ENCODE results near the gene RABL2A.
"Not testable (repeated sequence)": the region's sequence is repeated elsewhere in the genome, so short reads cannot be mapped to it uniquely, and the experiment has no call there.

The RABL2A gene

GRCh38 chr2:113602040-113602769 is 24.9 kb upstream of the RABL2A start:
- DNase-seq (ENCODE audit: low spot score) = peak; percentile 30
- in situ Hi-C loops (cut with MboI; ENCODE audit: low sequenced_read_pairs, unreplicated experiment) = not testable (repeated sequence)

DNA sequence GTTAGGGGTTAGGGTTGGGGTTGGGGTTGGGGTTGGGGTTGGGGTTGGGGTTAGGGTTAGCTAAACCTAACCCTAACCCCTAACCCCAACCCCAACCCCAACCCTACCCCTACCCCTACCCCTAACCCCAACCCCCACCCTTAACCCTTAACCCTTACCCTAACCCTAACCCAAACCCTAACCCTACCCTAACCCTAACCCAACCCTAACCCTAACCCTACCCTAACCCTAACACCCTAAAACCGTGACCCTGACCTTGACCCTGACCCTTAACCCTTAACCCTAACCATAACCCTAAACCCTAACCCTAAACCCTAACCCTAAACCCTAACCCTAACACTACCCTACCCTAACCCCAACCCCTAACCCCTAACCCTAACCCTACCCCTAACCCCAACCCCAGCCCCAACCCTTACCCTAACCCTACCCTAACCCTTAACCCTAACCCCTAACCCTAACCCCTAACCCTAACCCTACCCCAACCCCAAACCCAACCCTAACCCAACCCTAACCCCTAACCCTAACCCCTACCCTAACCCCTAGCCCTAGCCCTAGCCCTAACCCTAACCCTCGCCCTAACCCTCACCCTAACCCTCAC is 24.1 kb upstream of the RABL2A start:
- in situ Hi-C loops (cut with MboI; ENCODE audit: low sequenced_read_pairs, unreplicated experiment) = no loop called here
- no peak for DNase-seq (ENCODE audit: low spot score)
- TF ChIP-seq CTCF (IDR thresholded peaks at IDR 0.05; ENCODE audit: borderline replicate concordance, control extremely low read depth, extremely low read depth, insufficient read depth, missing control alignments) = no peak

GRCh38 chr2:113603467-113604084 is 23.5 kb upstream of the RABL2A start:
- in situ Hi-C loops (cut with MboI; ENCODE audit: low sequenced_read_pairs, unreplicated experiment) = not testable (repeated sequence)
- peak; percentile 61 for DNase-seq (ENCODE audit: low spot score)

GRCh38 chr2:113604085-113604477 is 23.0 kb upstream of the RABL2A start:
- in situ Hi-C loops (cut with MboI; ENCODE audit: low sequenced_read_pairs, unreplicated experiment) = not testable (repeated sequence)
- peak; percentile 58 for DNase-seq (ENCODE audit: low spot score)
- peak; percentile 97 for TF ChIP-seq CTCF (IDR thresholded peaks at IDR 0.05; ENCODE audit: borderline replicate concordance, control extremely low read depth, extremely low read depth, insufficient read depth, missing control alignments)

- in situ Hi-C loops (cut with MboI; ENCODE audit: low sequenced_read_pairs, unreplicated experiment); DNase-seq (ENCODE audit: low spot score): not testable (repeated sequence)
Measured at GRCh38 chr2:113604661-113605060, 22.4 kb upstream of the RABL2A start.

DNA sequence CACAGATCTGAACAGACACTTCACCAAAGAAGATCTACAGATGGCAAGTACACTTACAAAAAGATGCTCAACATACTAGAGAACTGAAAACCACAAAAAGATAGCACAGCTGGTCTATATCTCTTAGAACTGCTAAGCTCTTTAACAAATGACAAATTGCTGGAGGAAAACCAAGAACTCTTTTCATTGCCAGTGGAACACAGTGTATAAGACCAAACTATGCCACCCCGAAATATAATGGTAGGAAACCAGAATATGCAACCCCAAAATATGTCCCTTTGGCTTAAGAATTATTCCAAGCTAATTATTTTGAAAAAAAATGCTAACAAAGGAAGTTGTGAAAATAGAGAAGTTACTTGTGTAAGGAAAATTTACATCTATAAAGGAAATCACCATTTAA is 21.0 kb upstream of the RABL2A start:
- in situ Hi-C loops (cut with MboI; ENCODE audit: low sequenced_read_pairs, unreplicated experiment); DNase-seq (ENCODE audit: low spot score): not testable (repeated sequence)

DNA sequence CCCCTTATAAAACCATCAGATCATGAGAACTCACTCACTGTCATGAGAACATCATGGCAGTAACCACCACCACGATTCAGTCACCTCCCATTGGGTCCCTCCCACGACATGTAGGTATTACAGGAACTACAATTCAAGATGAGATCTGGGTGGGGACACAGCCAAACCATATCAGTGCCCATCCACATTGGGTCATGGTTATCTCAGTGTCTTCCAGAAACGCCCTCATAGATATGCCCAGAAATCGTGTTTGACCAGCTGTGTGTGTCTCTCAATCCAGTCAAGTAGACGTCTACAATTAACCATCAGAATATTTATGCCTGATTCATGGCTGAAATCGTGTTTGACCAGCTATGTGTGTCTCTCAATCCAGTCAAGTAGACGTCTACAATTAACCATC is 17.2 kb upstream of the RABL2A start:
- in situ Hi-C loops (cut with MboI; ENCODE audit: low sequenced_read_pairs, unreplicated experiment); DNase-seq (ENCODE audit: low spot score): not testable (repeated sequence)

GRCh38 chr2:113621002-113621401 is 6.1 kb upstream of the RABL2A start:
- DNase-seq (ENCODE audit: low spot score); in situ Hi-C loops (cut with MboI; ENCODE audit: low sequenced_read_pairs, unreplicated experiment): not testable (repeated sequence)

- DNase-seq (ENCODE audit: low spot score); in situ Hi-C loops (cut with MboI; ENCODE audit: low sequenced_read_pairs, unreplicated experiment): not testable (repeated sequence)
Measured at GRCh38 chr2:113625906-113626305, 1.2 kb upstream of the RABL2A start.

GRCh38 chr2:113632849-113633345 is 5.8 kb downstream of the RABL2A start:
- in situ Hi-C loops (cut with MboI; ENCODE audit: low sequenced_read_pairs, unreplicated experiment) = not testable (repeated sequence)
- peak; percentile 0 for DNase-seq (ENCODE audit: low spot score)

DNA sequence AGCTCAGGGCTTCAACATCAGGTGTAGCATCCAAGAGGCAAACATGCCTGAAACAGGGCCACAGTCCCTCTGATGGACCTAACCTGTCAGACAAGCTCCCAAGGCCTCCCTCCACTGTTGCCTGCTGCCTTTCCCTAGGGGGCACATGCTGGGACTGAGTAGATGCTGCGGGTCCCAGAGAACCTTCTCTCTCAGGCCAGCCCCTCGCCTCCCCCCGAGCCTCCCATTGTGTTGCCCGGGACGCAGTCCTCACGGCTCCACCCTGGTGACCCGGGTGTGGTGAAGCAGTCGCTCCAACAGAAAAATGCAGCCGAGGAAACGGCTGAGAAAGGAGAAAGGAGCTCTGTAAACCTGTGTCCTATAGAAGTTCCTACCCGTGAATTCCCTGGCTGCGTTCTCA is 8.3 kb downstream of the RABL2A start:
- DNase-seq (ENCODE audit: low spot score) = peak; percentile 2
- in situ Hi-C loops (cut with MboI; ENCODE audit: low sequenced_read_pairs, unreplicated experiment) = not testable (repeated sequence)

DNA sequence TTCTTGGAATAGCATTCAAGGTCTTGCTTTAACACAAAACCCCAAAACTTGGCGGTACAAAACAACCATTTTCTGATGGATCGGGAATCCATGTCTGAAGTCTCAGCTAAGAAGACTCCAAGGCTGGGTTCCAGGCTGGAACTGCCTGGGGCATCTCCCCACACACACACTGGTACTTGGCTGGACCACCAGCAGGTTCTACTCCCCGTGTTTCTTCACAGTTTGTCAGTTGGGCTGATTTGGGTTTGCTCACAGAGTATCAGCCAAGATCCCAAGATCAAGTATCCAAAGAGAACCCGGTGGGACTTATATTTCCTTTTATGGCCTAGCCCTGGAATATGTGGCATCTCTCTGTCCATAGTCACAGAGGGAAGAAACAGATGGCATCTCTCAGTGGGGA is 9.2 kb downstream of the RABL2A start:
- in situ Hi-C loops (cut with MboI; ENCODE audit: low sequenced_read_pairs, unreplicated experiment); DNase-seq (ENCODE audit: low spot score): not testable (repeated sequence)

GRCh38 chr2:113638084-113638483 is 11.0 kb downstream of the RABL2A start:
- in situ Hi-C loops (cut with MboI; ENCODE audit: low sequenced_read_pairs, unreplicated experiment) = not testable (repeated sequence)
- DNase-seq (ENCODE audit: low spot score) = peak; percentile 0

DNA sequence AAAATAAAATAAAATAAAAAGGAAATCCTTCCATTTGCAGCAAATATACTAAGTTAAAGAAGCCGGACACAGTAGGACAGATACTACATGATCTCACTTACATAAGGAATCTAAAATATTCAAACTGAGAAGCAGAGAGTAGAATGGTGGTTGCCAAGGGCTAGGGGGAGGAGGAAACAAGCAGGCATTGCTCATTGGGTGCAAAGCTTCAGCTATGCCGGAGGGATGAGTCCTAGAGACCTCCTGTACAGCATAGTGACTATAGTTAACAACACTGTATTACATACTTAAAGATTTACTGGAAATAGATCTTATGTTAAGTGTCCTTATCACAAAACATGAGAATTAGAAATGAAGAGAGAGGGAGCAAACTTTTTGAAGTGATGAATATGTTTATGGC is 19.2 kb downstream of the RABL2A start:
- DNase-seq (ENCODE audit: low spot score); in situ Hi-C loops (cut with MboI; ENCODE audit: low sequenced_read_pairs, unreplicated experiment): not testable (repeated sequence)

GRCh38 chr2:113650834-113651815 is 24.1 kb downstream of the RABL2A start:
- in situ Hi-C loops (cut with MboI; ENCODE audit: low sequenced_read_pairs, unreplicated experiment); DNase-seq (ENCODE audit: low spot score): not testable (repeated sequence)
